Stomach smooth muscle (tissue), 2 donors: ENCODE results near the gene CXCL17.

Source experiments
- H3K27ac ChIP-seq: one replicate; pipeline ENCODE4 v1.7.0; 2013; ENCODE audit warnings: mild to moderate bottlenecking, low read length, inconsistent platforms
- H3K27me3 ChIP-seq, 2 donors: one replicate each; pipeline ENCODE4 v1.7.0; 2013; ENCODE audit warnings: low read length in 2 of 2; ENCODE audit not compliant: insufficient read depth in 2 of 2, control insufficient read depth in 1 of 2
- H3K36me3 ChIP-seq, 2 donors: one replicate each; pipeline ENCODE4 v1.7.0; 2013; ENCODE audit warnings: low read length in 2 of 2; ENCODE audit not compliant: control insufficient read depth in 2 of 2, insufficient read depth in 2 of 2
- H3K4me1 ChIP-seq: one replicate; pipeline ENCODE4 v1.7.0; 2013; ENCODE audit warnings: low read length; ENCODE audit not compliant: control insufficient read depth, insufficient read depth
- H3K4me3 ChIP-seq, 2 donors: one replicate each; pipeline ENCODE4 v1.7.0; 2013; ENCODE audit warnings: low read length in 2 of 2
- H3K9ac ChIP-seq, 2 donors: one replicate each; pipeline ENCODE4 v1.7.0; 2013; ENCODE audit warnings: low read length in 2 of 2, mild to moderate bottlenecking in 1 of 2
- H3K9me3 ChIP-seq, 2 donors: one replicate each; pipeline ENCODE4 v1.7.0; 2013; ENCODE audit warnings: low read length in 2 of 2; ENCODE audit not compliant: control insufficient read depth in 2 of 2
- donor health status: healthy.
- donor health status: Pancreatic carcinoma.

CXCL17 gene

GRCh38 chr19:42475366-42475765 lies 32.6 kb upstream of the CXCL17 start:
- Histone ChIP-seq H3K4me1 (no peaks in the 10 kb centered on the region), H3K27me3 (no peaks in the 10 kb centered on the region), H3K9me3 (no peaks in the 10 kb centered on the region), H3K27ac (no peak overlapping the region), H3K36me3 (no peaks in the 10 kb centered on the region), H3K9ac (no peak overlapping the region), H3K4me3 (no peak overlapping the region)

- no peak overlapping the region for H3K9ac ChIP-seq
- no peaks in the 10 kb centered on the region for H3K36me3 ChIP-seq
- no peaks in the 10 kb centered on the region for H3K4me1 ChIP-seq
- H3K9me3 ChIP-seq: no peaks in the 10 kb centered on the region
- H3K27me3 ChIP-seq: no peaks in the 10 kb centered on the region
- no peak overlapping the region for H3K4me3 ChIP-seq
- no peak overlapping the region for H3K27ac ChIP-seq
Observed at GRCh38 chr19:42474743-42475142, 32.0 kb upstream of the CXCL17 start.

GRCh38 chr19:42473686-42474085 lies 30.9 kb upstream of the CXCL17 start:
- Histone ChIP-seq H3K27ac (no peak overlapping the region), H3K9me3 (no peaks in the 10 kb centered on the region), H3K9ac (no peak overlapping the region), H3K4me3 (no peak overlapping the region), H3K27me3 (no peaks in the 10 kb centered on the region), H3K36me3 (no peaks in the 10 kb centered on the region), H3K4me1 (no peaks in the 10 kb centered on the region)

- no peak overlapping the region for H3K4me3 ChIP-seq
- no peaks in the 10 kb centered on the region for H3K4me1 ChIP-seq
- H3K36me3 ChIP-seq: no peaks in the 10 kb centered on the region
- no peaks in the 10 kb centered on the region for H3K27me3 ChIP-seq
- H3K27ac ChIP-seq: no peak overlapping the region
- H3K9me3 ChIP-seq: no peaks in the 10 kb centered on the region
- H3K9ac ChIP-seq: no peak overlapping the region
Observed at GRCh38 chr19:42472402-42473147, 29.8 kb upstream of the CXCL17 start.

- H3K27ac ChIP-seq: no peak overlapping the region
Observed at GRCh38 chr19:42471554-42472249, 29.0 kb upstream of the CXCL17 start.

GRCh38 chr19:42469311-42470235 lies 26.8 kb upstream of the CXCL17 start:
- no peaks in the 10 kb centered on the region for H3K9me3 ChIP-seq
- no peaks in the 10 kb centered on the region for H3K4me1 ChIP-seq
- no peaks in the 10 kb centered on the region for H3K36me3 ChIP-seq
- no peak overlapping the region for H3K27ac ChIP-seq
- no peaks in the 10 kb centered on the region for H3K27me3 ChIP-seq
- no peak overlapping the region for H3K9ac ChIP-seq
- no peak overlapping the region for H3K4me3 ChIP-seq

More at GRCh38 chr19:42471554-42472249, 29.0 kb upstream of the CXCL17 start:
- Histone ChIP-seq H3K4me3 (no peak overlapping the region), H3K36me3 (no peaks in the 10 kb centered on the region), H3K9me3 (no peaks in the 10 kb centered on the region), H3K9ac (no peak overlapping the region), H3K4me1 (no peaks in the 10 kb centered on the region), H3K27me3 (no peaks in the 10 kb centered on the region)

GRCh38 chr19:42468273-42468796 lies 25.6 kb upstream of the CXCL17 start:
- H3K27me3 ChIP-seq: no peaks in the 10 kb centered on the region
- H3K9ac ChIP-seq: no peak overlapping the region
- no peak overlapping the region for H3K4me3 ChIP-seq
- H3K4me1 ChIP-seq: no peaks in the 10 kb centered on the region
- H3K36me3 ChIP-seq: no peaks in the 10 kb centered on the region
- no peak overlapping the region for H3K27ac ChIP-seq
- H3K9me3 ChIP-seq: no peaks in the 10 kb centered on the region

GRCh38 chr19:42467183-42467760 lies 24.5 kb upstream of the CXCL17 start:
- no peaks in the 10 kb centered on the region for H3K9me3 ChIP-seq
- no peak overlapping the region for H3K27ac ChIP-seq
- H3K9ac ChIP-seq: no peak overlapping the region
- no peak overlapping the region for H3K4me3 ChIP-seq
- H3K4me1 ChIP-seq: no peaks in the 10 kb centered on the region
- no peaks in the 10 kb centered on the region for H3K36me3 ChIP-seq
- H3K27me3 ChIP-seq: no peaks in the 10 kb centered on the region

- Histone ChIP-seq H3K9ac (no peak overlapping the region), H3K27me3 (no peaks in the 10 kb centered on the region), H3K36me3 (no peaks in the 10 kb centered on the region), H3K4me3 (no peak overlapping the region), H3K9me3 (no peaks in the 10 kb centered on the region), H3K27ac (no peak overlapping the region), H3K4me1 (no peaks in the 10 kb centered on the region)
Observed at GRCh38 chr19:42466521-42467182, 23.9 kb upstream of the CXCL17 start.

- H3K4me3 ChIP-seq: no peak overlapping the region
- no peaks in the 10 kb centered on the region for H3K4me1 ChIP-seq
- H3K36me3 ChIP-seq: no peaks in the 10 kb centered on the region
- no peaks in the 10 kb centered on the region for H3K27me3 ChIP-seq
- no peak overlapping the region for H3K27ac ChIP-seq
- H3K9me3 ChIP-seq: no peaks in the 10 kb centered on the region
- H3K9ac ChIP-seq: no peak overlapping the region
Observed at GRCh38 chr19:42465827-42466280, 23.1 kb upstream of the CXCL17 start.
